Loucy (cell line): Measurements from ENCODE around the gene AQP1.

Source experiments
- CTCF ChIP-seq: fragments of 200-600 bp; sonication (generic); conservative IDR thresholded peaks from 2 replicates; pipeline ENCODE4 v1.5.1; 2014; ENCODE audit warnings: mild to moderate bottlenecking, antibody characterized with exemption, low read length
- EZH2phosphoT487 ChIP-seq: fragments of 200-600 bp; IDR thresholded peaks from 2 replicates; pipeline ENCODE4 v1.6.1; 2018; ENCODE audit warnings: antibody characterized with exemption, mild to moderate bottlenecking, moderate library complexity, borderline replicate concordance

- TF ChIP-seq CTCF (no peak), EZH2phosphoT487 (no peak)
Measured at GRCh38 chr7:30871655-30872054, 40.0 kb upstream of the AQP1 start.
